ENCODE results near the gene CALCOCO2. TPM values are rescaled to one million over a fixed set of nuclear protein-coding genes. Genes with fewer than 3 reads are reported as not detected.

The CALCOCO2 gene
- total RNA-seq, 1 donor from 2014 or later, result 31.7 TPM

DNA sequence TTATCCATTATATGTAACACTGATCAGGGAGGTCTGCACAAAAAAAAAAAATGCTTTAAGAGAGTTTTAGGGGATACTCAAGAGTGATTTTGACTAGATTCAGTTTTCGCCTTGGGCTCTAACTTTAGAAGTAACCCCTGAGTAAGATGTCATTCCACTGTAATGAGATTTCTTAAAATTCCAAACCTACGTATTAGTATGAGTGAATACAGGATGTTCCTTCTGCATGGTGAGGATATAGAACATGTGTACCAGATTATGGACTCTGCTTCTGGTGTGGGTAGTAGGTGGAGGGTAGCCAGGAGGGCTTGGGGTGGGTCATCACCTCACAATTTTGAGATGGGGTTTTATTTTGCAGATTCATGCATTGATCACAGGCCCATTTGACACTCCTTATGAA lies 81.6 kb downstream of the CALCOCO2 start:
- DNase-seq (ENCODE audit: low read depth in 2 of 2), result no peak

Other genes with a start within 250 kb of the CALCOCO2 start
- 1.7 and 1.8 TPM in 2 replicates for gene HOXB3, start 240.8 kb upstream of the CALCOCO2 start, total RNA-seq
- gene HOXB5, start 237.3 kb upstream of the CALCOCO2 start, total RNA-seq, result under 0.01 TPM in 1 of 2 replicates, not detected in the other
- 0.40 and 0.87 TPM in 2 replicates for gene HOXB6, start 226.0 kb upstream of the CALCOCO2 start, total RNA-seq
- gene HOXB7, start 220.0 kb upstream of the CALCOCO2 start, total RNA-seq, result under 0.01 and 1.3 TPM in 2 replicates
- 0.22 TPM in 1 of 2 replicates, not detected in the other for gene HOXB8, start 215.7 kb upstream of the CALCOCO2 start, total RNA-seq
- under 0.01 TPM in 1 of 2 replicates, not detected in the other for gene HOXB9, start 204.7 kb upstream of the CALCOCO2 start, total RNA-seq
- gene PRAC1, start 108.5 kb upstream of the CALCOCO2 start, total RNA-seq, result not detected in 2 replicates
- gene PRAC2, start 107.8 kb upstream of the CALCOCO2 start, total RNA-seq, result not detected in 2 replicates
- under 0.01 TPM in 1 of 2 replicates, not detected in the other for gene HOXB13, start 102.3 kb upstream of the CALCOCO2 start, total RNA-seq
- gene TTLL6, start 13.8 kb upstream of the CALCOCO2 start, total RNA-seq, result not detected in 2 replicates
- gene ATP5MC1, start 61.8 kb downstream of the CALCOCO2 start, total RNA-seq, result 31.0 and 45.1 TPM in 2 replicates
- 51.4 and 55.2 TPM in 2 replicates for gene UBE2Z, start 77.4 kb downstream of the CALCOCO2 start, total RNA-seq
- gene SNF8, start 113.8 kb downstream of the CALCOCO2 start, total RNA-seq, result 92.0 and 104 TPM in 2 replicates
- not detected in 2 replicates for gene GIP, start 137.6 kb downstream of the CALCOCO2 start, total RNA-seq
- gene IGF2BP1, start 166.3 kb downstream of the CALCOCO2 start, total RNA-seq, result 0.20 and 0.65 TPM in 2 replicates